HG02840 (cell line): ENCODE data around the gene FARS2.

Experiments
- ATAC-seq: cut with Tn5 transposase; IDR thresholded peaks from one replicate; pipeline ENCODE4 v1.9.1; 2021; ENCODE audit warnings: mild to moderate bottlenecking, moderate library complexity, moderate number of reproducible peaks; ENCODE audit not compliant: unreplicated experiment, low FRiP score

FARS2 gene

DNA sequence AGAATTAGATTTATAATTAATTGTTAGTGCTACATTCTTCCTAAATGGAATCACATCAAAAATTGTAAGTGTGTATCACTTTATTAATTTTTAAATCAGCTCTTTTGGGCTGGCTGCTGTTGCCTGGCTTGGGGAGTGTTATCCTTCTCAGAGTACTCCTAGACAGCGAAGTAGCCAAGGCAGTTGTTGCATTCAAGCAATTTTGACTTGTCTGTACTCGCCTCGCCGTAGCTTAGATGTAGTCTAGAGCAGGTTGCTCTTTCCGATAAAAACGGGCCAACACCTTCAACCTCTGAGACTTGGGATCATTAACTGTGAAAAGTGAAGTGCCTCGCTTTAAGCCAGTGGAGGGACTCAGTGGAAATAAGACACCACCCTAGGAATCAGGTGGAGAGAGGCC lies 151.3 kb downstream of the FARS2 start:
- no peak for ATAC-seq

DNA sequence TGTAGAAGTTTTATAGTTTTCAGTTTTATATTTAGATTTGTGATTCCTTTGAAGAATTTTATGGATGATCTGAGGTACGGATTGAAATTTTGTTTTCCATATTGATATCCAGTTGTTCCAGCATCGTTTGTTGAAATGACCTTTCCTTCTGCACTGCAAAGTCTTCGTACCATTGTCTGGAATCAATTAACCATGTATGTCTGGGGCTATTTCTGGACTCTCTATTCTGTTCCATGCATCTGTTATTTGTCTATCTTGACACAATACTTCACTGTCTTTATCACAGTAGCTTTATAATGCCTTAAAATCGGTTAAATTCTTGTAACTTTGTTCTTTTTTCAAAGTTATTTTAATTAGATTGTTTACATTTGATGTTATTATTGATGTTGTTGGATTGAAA lies 154.9 kb downstream of the FARS2 start:
- no peak for ATAC-seq

DNA sequence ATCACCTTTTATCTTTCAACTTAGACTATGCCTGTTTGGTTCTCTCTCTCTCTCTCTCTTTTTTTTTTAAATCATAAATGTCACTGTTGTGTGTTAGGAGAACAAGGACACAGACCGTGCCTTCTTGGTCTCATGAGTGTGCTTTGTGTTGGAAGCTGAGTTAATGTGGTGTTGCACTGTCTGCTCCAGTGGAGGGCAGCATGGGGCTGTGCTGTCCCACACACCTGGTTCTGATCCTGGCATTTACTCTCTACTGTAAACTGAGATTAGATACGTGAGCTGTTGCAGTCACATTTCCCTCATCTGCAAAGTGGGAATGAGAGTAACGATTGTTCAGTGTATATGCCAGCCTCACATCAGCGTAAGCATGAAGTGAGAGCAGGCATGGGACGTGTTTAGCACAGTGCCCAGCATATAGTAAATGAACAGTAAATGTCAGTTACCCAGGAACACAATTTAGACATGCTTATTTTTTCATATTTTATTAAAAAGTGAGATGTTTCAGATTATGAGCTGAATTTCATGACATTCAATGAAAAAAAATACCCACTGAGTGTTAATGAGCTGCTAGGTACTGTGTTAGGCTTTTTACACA lies 161.1 kb downstream of the FARS2 start:
- ATAC-seq: no peak

DNA sequence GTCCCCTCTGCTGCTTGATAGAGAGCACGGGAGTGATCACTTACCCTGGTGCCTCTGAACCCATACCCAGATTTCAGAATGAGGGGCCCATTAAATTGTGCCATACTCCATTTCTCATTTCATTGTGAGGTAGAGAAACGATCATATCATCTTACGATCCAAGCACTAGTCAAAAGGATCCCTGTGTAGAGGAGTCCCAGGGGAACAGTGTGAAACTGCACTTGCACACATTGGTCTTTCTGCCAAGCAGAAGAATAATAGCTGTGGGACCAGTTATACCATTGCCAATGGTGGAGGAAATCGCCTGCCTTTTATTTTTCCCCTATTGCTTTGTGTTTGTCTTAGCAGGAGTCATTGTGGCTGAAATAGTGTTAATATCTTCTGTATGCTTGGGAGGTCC lies 161.9 kb downstream of the FARS2 start:
- no peak for ATAC-seq

DNA sequence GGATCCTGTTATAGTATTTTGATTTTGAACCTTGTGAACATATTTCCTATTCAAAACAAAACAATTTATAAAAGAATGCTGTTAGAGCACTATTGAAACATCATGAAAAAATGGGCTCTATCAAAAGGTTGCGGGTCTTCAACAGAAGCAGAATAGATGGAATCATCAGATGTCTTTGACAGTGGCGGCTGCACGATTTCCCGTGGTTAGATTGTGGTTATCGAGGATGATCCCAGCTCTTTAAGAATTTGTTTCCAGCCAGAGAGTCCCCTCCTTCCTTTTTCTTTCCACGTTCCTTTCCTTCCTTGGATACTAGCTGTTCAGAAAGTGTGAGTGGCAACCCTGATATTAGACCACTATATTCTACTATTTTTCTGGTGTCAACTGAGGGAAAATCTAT lies 163.4 kb downstream of the FARS2 start:
- no peak for ATAC-seq

DNA sequence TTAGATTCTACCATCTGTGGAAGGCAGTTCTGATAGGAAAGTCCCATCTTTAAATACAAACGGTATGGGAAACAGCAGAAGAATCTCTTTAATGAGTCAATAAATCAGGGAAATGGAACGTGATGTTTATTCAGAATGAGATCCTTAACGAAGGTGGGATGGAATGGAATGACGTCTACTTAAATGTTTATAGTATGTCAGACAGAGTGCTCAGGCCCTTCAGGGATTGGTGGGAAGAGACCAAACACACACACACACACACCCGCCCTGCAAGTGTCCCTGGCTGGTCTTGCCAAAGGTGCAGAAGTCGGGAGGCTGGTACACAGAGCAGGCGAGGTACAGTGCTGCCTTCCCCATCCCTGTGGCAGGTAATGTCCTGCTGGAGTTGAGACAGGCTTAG lies 164.0 kb downstream of the FARS2 start:
- no peak for ATAC-seq

DNA sequence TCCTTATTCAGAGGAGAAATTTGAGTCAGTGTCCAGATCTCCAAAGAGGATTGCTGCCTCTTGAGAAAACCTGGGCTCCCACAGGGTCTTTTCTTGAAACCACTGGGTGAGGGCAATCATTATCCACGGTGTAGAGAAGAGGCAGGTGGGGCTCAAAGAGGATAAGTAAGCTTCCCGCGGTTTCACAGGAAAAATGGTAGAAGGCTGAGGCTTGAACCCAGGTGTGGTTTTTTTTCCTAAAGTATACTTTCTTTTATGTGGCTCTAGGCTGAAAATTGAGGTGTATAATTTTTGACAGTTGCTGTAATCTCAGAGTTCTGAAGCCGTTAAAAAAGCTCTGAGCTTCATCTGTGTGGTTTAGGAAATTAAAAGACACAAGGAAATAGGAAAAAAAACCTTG lies 164.5 kb downstream of the FARS2 start:
- ATAC-seq: no peak

DNA sequence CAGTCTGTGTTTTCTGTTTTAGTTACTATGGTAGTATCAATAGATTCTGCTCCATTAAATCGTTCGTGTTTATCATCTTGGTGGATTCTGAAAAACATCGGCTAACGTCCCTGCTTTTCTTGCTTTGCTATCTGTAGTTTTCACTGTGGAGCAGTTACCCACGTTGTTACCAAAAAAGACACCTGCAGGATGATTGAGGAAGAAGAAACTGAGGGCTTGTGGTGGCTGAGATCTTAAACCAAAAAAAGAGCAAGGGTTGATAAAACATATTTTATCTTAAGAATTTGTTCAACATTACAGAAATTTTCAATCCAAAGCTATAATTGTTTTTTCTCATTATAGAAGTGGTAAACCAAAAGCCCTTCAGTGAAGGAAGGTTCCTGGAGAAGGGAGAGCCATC lies 166.3 kb downstream of the FARS2 start:
- no peak for ATAC-seq

DNA sequence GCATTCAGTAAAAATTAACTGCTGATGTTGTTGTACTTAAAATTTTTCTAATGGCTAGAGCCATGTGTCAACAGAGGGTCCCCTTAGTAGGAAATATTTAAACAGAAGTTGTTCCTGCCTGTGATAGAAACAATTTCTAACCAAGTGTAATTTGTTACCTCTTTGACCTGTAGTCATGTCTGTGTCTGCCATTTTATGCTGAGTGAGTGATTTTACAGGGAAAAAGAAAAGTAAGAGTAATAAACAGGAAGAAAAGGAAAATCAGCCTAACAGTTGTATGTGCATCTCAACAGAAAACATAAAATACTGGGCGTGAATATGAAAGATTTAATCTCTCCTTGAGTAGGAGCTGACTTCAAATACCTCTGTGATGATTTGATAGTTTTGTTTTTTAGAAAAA lies 172.0 kb downstream of the FARS2 start:
- ATAC-seq: no peak

DNA sequence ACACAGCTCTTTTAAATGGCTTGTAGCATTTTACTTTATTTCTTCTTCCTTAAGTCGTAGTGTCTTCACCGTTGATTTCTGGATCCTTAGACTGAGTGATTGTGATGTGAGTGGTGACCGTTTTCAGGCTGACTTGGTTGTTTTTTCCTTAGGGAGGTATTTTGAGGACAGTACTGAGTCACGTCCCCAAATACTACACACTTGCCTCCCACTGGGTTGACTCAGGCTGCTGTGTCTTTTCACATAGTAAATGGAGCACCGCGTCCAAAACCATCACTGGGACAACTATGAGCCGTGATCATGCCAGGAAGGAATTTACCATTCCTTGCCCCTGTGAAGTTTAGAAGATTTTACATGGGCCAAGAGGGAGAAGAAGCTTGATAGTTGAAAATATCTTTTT lies 174.1 kb downstream of the FARS2 start:
- ATAC-seq: no peak

DNA sequence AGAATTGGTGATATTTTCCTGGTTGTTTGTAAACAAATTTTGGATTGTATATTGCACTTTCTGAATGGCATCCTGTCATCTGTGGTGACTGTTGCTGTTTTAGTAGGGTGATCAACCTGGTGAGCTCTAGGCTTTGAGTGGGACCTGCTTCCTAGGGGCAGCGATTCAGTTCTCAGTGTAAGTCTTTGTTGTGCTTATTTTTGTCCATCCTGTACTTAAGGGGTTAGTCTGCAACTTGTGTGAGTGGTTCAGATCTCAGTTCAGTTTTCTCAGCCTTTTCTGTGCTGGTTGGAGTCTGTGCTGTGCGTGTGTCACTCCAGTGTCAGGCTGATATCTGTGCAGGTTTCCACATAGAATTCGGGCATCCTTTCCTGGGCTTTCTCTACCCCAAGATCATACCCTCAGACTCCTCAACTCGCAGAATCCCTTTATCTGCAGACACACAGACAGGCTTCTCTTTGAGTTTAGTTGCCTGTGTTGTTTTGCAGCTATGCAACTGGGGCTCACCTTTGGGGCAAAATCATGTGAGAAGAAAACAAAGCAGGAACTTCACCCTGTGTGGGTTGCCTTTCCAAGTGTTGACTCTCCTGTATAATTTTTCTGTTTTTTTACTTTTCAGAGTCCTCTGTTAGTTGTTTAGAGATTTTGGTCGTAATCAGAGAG lies 177.7 kb downstream of the FARS2 start:
- no peak for ATAC-seq

DNA sequence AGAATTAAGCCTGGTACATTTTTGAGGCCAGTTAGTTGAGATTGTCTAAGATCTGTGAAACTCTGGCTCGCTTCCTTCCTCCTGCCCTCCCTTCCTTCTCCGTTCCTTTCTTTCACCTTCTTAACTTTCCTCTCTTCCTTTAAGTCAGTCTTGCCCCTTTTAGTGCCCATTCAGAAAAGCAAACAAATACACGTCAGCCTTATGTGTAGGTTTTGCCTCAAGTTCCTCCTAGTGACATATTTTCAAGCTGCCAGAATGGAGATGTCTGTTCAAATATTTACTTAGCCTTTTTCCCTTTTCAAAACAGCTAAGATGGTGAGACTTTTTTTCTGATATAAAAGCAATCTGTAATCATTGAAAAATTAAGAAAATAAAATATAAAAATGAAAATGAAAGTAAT lies 178.4 kb downstream of the FARS2 start:
- no peak for ATAC-seq

DNA sequence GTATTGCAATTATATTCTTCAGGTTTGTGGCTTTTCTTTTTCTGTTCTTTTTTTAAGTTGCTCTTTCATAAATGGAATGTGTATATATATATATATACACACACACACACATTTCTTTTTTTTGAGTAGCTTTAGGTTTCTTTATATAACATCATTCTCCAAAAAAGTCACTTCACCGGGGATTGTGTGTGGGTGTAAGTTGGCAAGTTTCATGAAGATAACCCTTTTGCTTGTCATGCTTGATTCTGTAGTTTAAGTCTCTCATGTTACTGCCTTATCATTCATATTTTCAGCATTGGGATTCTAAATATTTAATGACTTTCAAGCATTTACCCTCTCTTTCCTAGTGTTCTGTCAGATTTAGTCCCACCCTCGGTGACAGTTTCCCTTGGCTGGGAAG lies 181.0 kb downstream of the FARS2 start:
- no peak for ATAC-seq

DNA sequence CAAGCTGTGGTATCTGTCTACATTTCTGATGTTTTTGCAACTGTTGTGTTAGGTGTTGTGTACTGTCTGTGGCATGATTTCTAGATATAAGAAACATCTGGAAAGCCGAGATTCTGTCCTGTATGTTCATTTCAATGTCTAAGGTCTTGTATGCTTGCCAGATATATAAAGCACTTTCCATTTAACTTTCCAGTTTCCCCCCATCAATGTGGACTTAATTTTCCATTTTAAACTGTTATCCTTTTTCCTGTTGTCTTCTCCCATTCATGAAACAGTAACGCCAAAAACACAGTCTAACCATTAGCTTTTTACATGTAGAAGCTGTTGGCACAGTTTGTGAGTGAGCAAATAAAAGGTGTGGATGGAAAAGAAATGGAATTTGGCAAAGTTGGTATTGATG lies 181.6 kb downstream of the FARS2 start:
- no peak for ATAC-seq

DNA sequence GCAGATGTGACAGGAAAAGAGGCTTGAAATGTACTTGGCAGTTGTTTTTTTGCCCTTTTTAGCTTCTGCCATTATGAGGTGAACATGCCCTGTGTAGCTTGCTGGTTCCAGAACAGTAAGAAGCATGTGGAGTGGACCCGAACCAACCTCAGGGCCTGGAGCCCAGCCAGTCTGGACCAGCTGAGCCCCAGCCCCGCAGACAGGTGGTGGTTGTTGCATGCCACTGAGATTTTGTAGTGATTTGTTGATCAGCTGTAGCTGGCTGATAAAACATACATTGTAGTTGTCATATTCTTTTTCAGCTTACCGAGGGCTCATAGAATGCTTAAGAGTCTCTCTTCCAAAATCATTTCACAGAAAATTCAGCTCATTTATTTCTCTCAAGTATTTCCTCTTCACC lies 182.2 kb downstream of the FARS2 start:
- no peak for ATAC-seq

DNA sequence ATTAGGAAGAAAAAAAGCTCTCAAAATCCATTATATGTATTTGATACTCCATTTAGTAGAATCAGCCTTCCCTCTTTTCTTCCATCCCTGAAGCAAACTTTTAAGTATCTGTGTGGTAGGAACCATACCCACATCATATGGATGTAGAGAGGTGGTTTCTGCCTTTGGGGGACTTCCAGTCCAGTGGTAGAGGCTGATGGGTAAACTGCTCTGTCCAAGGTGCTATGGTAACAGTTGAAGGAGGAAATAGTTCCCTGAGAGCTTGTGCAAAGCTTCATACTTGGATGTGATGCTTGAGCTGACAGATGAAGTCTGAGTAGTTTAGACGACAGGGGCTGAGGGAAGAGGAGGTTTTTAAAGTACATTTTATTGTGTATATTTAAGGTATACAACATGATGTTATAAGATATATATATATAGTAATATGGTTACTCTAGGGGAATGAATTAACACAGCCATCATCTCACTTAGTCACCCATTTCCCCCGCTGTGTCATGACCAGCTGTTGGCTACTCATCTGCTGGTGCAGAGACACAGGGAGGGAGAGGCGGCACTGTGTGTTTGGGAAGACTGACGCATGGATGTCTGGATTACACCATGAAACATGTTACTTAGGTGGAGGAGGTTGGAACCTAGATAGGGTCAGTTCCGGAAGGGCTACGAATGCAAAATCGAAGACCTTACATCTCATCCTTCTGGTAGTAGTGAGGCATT lies 185.2 kb downstream of the FARS2 start:
- no peak for ATAC-seq

DNA sequence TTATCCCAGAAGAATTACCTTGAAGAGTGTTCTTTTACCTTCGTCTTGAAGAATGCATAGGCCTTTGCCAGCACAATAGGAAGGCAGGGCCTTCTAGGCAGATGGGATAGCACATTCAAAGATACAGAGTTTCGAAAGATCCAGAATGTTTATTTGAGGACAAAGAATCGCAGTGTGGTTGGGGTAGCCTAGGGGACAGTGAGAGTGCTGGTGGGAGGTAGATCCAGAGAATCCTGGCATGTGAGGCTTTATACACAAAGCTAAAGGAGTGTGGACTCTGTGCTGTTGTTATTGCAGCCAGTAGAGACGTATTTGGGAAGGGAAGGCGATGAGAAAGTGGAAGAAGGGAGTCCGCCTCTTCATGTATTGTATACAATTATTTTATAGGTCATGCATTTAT lies 186.6 kb downstream of the FARS2 start:
- ATAC-seq: no peak

DNA sequence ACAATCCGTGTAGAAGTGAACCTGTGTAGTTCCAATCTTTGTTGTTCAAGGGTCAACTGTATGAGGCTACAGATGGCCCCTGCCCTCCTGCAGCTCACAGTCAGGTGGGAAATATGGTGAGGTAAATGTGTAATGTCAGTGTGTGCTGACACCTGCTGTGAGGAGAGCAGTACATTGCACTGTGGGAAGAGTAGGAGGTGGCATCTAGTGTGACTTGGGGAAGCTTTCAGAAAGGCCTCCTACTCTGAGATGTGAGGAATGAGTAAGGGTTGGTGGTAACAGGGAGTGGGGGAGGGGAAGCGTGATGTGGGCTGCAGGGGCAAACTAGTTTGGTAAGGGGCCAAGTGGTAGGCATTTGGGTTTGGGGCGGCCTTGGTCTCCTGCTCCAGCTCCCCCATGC lies 188.8 kb downstream of the FARS2 start:
- ATAC-seq: no peak

DNA sequence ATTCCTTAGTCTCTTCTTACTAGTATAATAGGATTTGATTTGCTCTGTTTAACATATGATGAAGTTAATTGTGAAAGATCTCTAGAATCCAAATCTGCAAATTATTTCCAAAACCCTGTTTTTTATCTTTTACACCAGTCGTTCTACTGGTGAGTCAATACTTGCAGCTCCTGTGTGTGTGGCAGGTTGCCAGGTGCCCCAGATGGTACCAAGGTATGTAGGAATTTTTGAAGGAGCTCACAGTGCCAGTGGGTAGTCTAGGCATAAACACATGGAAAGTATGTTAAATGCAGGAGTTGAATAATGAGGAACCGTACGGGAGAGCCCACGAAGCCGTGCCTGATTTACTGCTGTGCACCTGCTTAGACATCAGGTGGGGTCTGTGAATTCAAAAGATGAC lies 192.2 kb downstream of the FARS2 start:
- no peak for ATAC-seq

DNA sequence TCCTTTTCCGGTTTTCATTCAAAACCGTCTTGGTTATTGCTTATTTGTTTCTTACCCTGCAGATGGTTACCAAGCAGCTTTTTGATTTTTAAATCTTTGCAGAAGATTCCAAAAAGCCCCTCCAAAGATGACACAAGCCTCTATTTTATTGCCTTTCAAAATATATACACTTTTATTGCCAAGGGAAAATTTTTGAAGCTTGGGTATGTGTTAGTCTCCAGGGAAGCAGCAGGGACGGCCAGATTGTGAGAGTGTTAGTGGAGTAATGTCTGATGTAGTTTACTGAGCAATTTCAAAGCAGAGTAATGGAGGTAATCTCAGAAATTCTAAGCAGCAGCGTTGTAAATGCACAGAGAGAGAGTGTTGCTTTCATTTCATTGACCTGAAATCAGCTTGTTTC lies 193.8 kb downstream of the FARS2 start:
- no peak for ATAC-seq

DNA sequence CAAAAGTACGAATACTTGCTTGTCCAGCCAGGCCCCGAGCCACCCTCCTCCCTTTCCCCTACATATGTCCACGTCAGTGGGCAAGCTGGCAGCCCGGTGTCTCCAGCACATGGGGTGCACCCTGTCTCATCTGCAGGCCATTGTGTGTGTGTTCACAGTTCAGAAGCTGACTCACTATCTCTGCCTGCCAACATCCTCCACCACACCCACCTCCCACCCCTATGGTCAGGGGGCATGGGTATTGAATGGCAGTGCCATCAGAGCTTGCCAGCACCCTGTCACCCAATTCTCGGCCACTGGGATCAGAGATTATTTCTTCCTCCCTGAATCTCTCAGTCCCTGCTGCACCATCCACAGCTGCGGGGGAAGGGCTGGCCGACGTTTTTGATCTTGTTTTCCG lies 195.7 kb downstream of the FARS2 start:
- ATAC-seq: no peak
